Keratinocyte (primary cell): ENCODE data around the gene RAB11FIP3.

Experiments used
- CTCF ChIP-seq, 3 experiments: IDR thresholded peaks in 1 of 3; conservative IDR thresholded peaks in 1 of 3; optimal IDR thresholded peaks in 1 of 3; 2 replicates in 2 of 3; 3 replicates in 1 of 3; pipeline versions ENCODE3 to v1.5.1; 2011; ENCODE audit warnings: low read length in 3 of 3, mild to moderate bottlenecking in 3 of 3, moderate library complexity in 2 of 3, control low read depth in 1 of 3, inconsistent platforms in 1 of 3; ENCODE audit not compliant: insufficient read depth in 2 of 3; ENCODE audit errors: extremely low read depth in 1 of 3
- EZH2 ChIP-seq: IDR thresholded peaks from one replicate; pipeline ENCODE4 v1.6.1; 2012; ENCODE audit warnings: inconsistent platforms, mild to moderate bottlenecking, low read length, moderate library complexity

GRCh38 chr16:378821-379182, 46.6 kb upstream of the RAB11FIP3 start:
- TF ChIP-seq CTCF (optimal IDR thresholded peaks at IDR 0.05 in 1 of 3, IDR thresholded peaks at IDR 0.05 in 1 of 3, conservative IDR thresholded peaks at IDR 0.05 in 1 of 3; ENCODE audit: extremely low read depth in 1 of 3, insufficient read depth in 2 of 3, low read length in 3 of 3) = no peak
- TF ChIP-seq EZH2 = no peak
